GM20000 (cell line): Measurements from ENCODE around the gene CAPRIN2.

Experiments
- DNase-seq: peaks from one replicate; pipeline ENCODE4 v3.0.0; 2012; ENCODE audit warnings: low spot score
- CTCF ChIP-seq: IDR thresholded peaks from 2 replicates; pipeline ENCODE4 v1.5.1; 2012; ENCODE audit warnings: mild to moderate bottlenecking, control low read depth; ENCODE audit errors: extremely low read depth, missing control alignments

The CAPRIN2 gene

GRCh38 chr12:30700216-30700900 lies 54.4 kb downstream of the CAPRIN2 start:
- DNase-seq, result no peak
- no peak for TF ChIP-seq CTCF

- TF ChIP-seq CTCF, result no peak
- no peak for DNase-seq
Measured at GRCh38 chr12:30698346-30698745, 56.4 kb downstream of the CAPRIN2 start.

GRCh38 chr12:30696943-30697342 lies 57.8 kb downstream of the CAPRIN2 start:
- DNase-seq, result no peak
- no peak for TF ChIP-seq CTCF

- TF ChIP-seq CTCF, result no peak
- no peak for DNase-seq
Measured at GRCh38 chr12:30696486-30696885, 58.3 kb downstream of the CAPRIN2 start.

GRCh38 chr12:30696103-30696408 lies 58.7 kb downstream of the CAPRIN2 start:
- DNase-seq, result no peak

GRCh38 chr12:30695199-30696102 lies 59.3 kb downstream of the CAPRIN2 start, which contains the start of gene IPO8:
TSS of gene IPO8 (minus strand) at chr12:30695869. CDS start at chr12:30695647, 222 bp downstream.
- DNase-seq, result peak; percentile 94
- TF ChIP-seq CTCF, result no peak

More at GRCh38 chr12:30696103-30696408, 58.7 kb downstream of the CAPRIN2 start:
- no peak for TF ChIP-seq CTCF
